ENCODE data around the gene CCER1.
A peak's percentile ranks its signal among the peaks of the same experiment; 100 is the strongest.

The CCER1 gene

DNA sequence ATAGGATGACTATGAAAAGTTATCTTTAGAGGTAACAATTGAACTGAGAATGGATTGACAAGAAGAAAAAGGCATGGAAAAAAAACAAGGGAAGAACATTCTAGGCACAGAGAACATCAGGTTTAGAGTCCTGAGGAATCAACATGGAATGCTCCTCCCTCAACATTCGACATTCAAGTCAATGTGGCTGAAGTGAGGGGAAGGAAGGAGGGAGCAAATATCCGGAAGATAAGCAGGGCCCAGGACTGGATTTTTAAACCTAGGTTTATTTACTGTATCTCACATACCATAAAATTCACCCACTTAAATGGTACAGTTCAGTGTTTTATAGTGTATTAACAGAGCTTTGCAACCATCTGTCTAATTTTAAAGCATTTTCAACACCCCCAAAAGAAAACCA, 9.6 kb upstream of the CCER1 start:
- no peak for FAIRE-seq

DNA sequence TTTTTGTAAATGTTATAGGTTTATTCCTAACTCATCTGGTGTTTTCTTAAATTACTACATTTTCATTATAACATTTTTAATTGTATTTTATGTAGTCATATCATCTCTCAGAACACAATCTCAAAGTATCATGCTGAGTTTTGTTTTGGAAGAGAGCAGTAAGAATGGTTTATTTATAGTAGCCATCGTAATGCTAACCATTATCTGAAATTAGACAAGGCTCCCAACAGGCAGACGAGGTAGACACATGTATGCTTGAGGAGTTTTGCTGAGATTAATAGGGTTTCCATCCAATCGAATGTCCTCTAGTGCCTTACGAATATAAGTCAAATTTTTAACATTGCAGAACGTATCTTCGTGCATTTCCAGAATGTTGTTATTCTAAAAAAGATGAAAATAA, 9.0 kb upstream of the CCER1 start:
- no peak for FAIRE-seq

DNA sequence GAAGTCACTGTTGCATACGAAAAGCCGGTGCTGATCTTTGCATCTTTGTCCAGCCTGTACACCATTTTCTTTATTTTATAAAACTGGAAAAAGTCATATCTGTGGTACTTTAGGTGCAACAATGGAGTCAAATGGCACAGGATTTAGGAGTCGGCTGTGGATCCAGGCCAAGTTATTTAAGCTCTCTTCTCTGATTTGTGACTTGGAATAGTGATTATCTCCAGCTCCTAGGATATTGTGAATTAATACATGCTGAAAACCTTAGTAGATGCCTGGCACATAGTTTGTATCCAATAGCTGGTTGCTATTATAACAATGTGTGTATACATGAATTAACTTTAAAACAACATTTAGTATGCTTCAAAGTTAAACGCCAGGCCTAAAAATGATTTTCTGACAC, 6.2 kb upstream of the CCER1 start:
- no peak for FAIRE-seq

GRCh38 chr12:90959538-90960139, 4.7 kb upstream of the CCER1 start:
- peak; percentile 87 for FAIRE-seq

DNA sequence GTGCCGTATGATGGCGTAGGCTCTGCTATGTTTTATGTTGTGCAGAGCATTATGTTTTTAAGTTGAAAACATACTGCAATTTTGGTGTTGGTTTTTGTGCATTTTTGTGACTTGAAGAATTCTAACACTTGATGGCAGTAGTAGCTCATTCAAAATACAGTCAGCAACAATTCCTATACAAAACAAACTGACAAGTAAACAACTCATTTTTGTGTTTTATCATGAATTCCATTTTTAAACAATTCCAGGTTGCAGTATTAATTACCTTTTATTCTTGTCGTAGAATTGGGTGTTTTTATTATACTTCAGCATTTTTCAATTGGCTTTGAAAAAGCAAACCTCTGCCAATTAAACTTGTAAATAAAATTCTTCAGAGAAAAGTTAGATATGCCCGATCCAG, 4.1 kb upstream of the CCER1 start:
- no peak for FAIRE-seq

- no peak for FAIRE-seq
These were observed 3.4 kb upstream of the CCER1 start for GRCh38 chr12:90958347-90958746.

- FAIRE-seq, result no peak
These were observed 548 bp downstream of the CCER1 start for GRCh38 chr12:90954428-90954827.

GRCh38 chr12:90953956-90954421, 987 bp downstream of the CCER1 start:
- FAIRE-seq, result no peak

DNA sequence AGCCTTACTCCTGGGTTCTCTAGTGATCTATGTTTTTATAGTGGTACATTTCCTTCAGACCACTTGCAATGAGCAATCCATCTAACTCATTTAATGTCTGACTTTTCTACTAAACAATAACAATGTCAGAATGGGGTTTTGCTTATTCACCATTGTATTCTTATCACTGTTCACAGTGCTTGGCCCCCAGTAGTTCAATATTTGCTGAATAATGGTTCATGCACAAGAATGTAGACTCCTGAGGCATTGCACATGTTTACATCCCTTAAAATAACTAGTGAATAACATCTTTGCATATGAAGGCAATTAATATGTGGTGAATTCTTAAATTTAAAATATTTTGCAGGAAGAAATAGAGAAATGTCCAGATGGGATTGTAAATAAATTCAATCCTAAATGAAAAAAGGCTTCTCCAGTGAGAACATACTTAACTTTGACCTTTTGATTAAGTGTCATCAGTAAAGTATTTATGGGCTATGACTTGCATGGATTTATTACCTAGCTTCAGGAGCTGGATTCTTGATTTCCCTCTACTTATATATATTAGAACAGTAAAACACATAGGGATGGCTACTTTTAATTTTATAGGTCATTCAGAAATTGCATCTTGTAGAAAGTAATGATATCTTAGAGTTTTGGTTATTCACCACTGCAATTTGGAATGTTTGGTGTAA, 3.4 kb downstream of the CCER1 start:
- FAIRE-seq, result no peak

GRCh38 chr12:90947869-90948268, 7.1 kb downstream of the CCER1 start:
- no peak for FAIRE-seq

DNA sequence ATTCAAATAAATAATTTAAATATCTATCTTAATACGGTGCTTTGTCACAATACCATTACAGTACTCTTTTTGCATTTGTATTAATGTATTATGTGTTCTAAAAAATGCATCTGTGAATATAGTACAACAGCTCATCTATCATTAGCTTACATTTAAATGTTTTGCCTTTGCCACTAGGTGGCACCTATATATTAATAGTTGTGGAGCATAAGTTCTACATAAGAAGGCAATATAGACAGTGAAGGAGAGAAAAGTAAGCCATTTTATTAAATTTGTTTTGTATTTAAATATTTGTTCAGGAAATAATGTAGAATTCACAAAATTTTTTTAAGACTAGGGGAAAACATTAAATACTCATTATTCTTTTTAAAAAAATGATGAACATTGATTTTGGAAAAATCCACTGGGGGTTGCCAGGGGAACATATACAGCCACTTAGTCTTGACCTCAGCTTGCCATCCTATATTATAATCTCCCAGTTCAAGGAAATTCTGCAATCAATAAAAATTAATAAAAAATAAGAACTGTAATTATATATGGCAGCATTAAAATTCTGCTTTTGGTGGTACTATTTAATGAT, 9.8 kb downstream of the CCER1 start:
- peak; percentile 92 for FAIRE-seq

DNA sequence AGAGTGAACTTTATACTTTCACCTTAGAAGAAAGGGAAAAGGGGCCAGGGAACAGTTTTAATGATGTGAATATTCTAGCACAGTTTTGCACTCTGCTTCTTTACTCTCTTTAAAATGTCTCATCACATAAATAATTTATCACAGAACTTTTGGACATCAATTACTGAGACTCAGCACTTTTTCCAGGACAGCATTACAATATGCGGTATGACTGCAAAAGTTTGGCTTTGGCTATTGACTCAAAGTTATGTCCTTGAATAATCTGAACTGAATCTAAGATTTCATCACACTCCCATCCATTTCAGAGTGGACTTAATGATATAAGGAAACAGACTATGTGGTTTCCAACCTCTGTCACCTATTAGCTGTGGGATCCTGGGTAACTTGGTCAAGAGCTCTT, 11.7 kb downstream of the CCER1 start:
- FAIRE-seq, result no peak

DNA sequence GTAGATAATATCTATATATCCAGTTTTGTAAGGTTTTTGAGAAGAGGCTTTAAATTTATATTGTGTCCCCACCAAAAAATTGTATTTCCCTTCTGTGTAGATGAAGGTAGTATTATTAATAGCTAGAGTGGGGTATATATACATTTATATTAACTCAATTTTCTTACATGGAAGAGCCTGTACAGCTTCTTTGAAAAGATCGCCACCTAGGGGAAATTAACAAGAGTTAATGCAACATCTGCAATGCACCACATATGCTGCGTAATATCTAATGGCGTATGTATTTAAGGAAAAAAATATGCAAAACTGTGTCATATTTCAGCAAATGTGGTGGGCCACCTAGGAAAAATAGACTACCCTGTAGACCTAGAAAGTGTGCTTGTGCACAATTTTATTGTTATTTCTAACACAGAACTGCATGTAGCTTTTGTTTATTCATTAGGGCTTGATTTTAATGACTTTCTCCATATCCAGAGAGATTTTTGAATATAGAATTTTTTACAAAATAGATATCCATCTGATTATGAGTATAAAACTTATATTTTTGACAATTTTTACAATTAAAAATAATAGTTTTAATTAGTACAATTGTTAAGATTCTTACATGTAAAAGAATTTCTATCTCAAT, 14.0 kb downstream of the CCER1 start:
- peak; percentile 25 for FAIRE-seq

- FAIRE-seq, result no peak
These were observed 15.6 kb downstream of the CCER1 start for GRCh38 chr12:90939382-90939781.

GRCh38 chr12:90938451-90938850, 16.5 kb downstream of the CCER1 start:
- FAIRE-seq, result no peak

GRCh38 chr12:90937651-90938050, 17.3 kb downstream of the CCER1 start:
- FAIRE-seq, result no peak

GRCh38 chr12:90936230-90937005, 18.6 kb downstream of the CCER1 start:
- no peak for FAIRE-seq

DNA sequence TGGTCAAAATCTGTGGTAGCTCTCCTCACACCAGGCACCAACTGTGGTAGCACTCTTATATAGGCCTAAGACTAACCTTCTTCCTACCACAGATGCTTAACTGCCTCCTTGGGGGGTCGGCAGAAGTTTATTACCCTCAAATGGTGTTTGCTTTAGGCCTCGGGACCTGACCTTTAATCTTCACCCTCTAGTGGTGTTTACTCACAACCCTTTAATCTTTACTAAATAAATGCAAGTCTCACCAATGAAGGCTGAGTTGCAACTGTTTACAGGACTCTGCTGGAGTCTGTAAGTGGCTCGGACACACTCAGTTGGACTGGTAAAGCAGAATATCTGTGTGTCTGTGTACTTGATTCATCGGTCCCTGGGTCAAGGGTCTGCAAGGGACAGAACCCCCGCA, 29.4 kb downstream of the CCER1 start:
- FAIRE-seq, result no peak

DNA sequence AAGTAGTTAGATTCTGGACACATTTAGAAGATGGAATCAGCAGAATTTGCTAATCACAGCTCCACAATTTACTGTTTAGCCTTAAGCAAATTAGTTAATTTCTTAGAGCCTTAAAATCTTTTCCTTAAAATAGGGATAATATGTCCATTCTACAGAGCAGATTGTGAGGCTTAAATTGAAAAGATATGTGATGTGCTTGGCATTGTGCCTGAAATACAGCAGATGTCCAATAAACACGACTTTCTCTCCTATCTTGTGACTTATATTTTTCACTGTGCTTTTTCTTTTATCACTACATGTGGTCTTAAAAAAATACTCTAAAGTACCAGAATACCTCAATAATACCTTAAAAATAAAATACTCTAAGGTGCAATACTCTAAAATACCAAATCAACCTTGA, 30.6 kb downstream of the CCER1 start:
- no peak for FAIRE-seq

GRCh38 chr12:90922145-90922627, 32.8 kb downstream of the CCER1 start:
- no peak for FAIRE-seq

GRCh38 chr12:90921536-90921935, 33.4 kb downstream of the CCER1 start:
- FAIRE-seq, result no peak

DNA sequence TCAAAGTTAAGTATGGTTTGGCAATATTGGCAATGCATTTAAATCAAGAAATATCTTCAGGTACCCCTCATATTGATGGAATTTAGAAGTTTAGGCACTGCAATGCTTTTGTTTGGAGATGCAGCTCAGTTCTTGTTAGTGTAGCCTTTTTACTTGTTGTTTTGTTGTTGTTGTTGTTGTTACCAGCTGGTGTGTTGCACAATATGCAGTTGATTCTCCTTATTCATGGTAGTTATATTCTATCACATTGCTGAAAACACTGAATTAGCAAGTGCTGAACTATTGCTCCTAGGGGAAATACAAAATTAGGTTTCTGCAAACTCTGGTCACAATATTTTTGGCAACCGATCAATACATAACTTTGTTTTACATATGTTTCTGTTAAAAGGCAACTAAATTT, 34.8 kb downstream of the CCER1 start:
- no peak for FAIRE-seq

- FAIRE-seq, result no peak
These were observed 37.5 kb downstream of the CCER1 start for GRCh38 chr12:90917431-90917830.
